Activated CD8-positive, alpha-beta memory T cell treated with anti-CD3 and anti-CD28 coated beads for 24 hours (primary cell): ENCODE data around the gene ENDOV.
A peak's percentile ranks its signal among the peaks of the same experiment; 100 is the strongest.

Experiments used
- DNase-seq: peaks from one replicate; pipeline ENCODE4 v3.0.0-alpha.2; 2020

Gene ENDOV

DNA sequence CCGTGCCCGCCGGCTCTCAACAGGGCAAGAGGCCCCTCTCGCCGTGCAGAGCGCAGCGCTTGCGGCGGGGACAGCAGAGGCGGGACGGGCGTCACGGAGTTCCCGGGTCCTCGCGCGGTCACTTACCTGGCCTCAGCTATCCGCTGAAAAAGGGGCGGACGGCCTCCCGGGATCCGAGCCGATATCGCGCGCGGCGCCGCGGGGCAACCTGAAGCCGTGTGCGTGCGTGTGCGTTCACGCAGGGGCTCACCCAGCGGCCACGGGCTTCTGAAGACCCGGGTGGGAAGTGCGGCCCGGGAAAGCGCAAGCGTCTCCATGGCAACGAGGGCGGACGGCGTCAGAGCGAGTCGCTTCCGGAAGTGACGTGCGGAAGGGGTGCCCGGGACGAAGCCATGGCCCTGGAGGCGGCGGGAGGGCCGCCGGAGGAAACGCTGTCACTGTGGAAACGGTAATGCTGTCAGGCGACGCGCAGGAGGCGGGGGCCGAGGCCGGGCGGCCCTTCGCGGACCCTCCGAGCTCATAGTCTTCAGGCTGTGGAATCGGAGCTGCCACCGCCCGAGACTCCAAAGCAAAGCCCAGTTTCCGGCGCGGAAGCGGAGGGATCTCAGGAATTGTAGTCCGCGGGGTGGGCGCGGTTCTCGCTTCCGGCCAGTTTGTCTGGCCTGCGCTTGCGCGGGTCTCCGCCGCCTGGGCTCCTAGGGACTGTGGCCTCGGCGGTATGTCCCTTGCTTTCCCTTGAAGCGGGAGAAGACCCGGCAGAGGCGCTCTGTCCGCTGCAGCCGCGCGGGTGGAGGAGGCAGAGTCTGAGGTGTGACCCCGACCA lies at the start of gene ENDOV:
Gene ENDOV, plus strand, starts transcription at position 365 of the 823 bp plus-strand sequence. Its CDS starts 28 bp downstream, at position 393.
- DNase-seq: peak; percentile 96

DNA sequence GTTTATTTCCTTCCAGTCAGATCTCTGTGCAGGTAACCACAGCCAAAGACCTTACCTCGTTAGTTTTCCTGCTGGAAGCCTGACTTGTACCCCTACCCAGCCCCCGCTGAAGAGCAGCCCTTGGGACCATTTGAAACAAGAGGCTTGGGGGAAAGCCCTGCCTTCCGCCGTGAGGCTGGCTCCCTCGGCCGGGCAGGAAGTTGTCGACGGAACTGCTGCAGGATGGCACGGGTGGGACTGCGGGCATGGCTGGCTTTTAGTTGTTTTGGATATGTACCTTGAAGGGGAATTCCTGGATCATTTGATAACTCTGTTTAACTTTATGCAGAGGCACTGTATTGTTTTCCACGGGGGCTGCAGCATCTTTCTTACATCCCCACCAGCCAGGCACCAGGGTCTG lies 49.0 kb upstream of the ENDOV start:
- no peak for DNase-seq

DNA sequence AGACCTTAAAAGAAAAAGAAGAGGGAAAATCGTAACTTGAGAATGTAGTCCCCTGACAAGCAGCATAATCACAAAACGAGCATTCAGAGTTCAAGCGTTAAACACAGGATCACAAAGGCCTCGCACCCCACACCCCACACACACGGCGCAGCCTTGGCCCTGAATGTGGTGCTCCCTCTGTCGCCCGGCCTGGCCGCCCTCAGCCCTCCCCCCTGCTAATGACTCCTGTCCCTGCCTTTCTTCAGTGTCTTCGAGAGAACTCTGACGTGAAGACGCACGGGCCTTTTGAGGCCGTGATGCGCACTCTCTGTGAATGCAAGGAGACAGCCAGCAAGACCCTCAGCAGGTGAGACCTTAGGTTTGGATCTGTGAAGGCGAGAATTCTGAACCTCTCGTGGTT lies 47.5 kb upstream of the ENDOV start:
- no peak for DNase-seq

DNA sequence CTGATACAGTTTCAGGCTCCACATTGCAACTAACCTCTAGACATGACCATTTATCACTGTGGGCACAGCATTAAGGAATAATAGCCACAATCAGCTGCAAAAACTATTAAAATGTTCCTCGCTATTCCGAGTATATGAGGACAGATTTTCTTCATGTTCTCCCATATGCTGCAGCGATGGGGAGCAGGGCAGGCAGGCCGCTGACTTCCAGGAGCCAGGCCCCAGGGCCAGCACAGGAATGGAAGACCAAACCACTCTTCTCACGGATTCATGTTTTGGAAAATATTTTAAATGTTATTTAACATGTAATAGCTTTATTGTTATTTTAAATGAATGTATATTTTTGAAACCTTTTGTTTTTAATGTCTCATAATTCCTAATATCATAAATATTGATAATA lies 43.8 kb upstream of the ENDOV start:
- no peak for DNase-seq

DNA sequence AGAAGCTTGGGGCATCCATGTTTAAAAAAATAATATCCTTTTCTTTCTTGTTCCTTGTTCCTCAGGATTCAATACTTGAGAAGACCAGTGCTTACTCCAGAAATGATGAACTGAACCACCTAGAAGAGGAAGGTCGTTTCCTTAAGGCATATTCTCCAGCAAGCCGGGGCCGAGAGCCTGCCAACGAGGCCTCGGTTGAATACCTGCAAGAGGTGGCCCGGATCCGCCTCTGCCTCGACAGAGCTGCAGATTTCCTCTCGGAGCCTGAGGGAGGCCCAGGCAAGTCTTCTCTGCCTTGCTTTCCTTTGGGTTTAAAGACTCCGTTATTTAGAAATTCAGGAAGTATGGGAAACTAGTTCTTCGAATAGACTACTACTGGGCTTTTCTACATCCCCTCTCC lies 42.5 kb upstream of the ENDOV start:
- no peak for DNase-seq

DNA sequence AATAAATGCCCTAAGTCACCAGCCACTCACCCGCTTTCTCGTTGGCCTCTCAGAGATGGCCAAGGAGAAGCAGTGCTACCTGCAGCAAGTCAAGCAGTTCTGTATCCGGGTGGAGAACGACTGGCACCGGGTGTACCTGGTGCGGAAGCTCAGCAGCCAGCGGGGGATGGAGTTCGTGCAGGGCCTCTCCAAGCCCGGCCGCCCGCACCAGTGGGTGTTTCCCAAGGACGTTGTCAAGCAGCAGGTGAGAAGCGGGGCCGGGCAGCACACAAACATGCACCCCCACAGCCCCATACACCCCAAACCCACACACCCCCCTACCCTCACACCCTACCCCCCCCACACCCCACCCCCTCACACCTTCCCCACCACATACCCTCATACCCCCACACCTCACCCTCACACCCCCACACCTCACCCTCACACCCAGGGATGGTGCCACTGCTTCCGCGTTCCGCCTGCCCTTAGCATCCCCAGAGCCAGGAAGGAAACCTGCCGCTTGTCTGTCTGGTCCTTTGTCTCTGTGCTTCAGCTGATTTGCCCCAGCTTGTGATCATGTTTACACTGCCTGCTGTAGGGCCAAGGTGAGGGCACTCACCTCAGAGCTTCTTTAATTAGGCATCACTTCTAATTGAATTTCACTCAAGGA lies 41.9 kb upstream of the ENDOV start:
- no peak for DNase-seq

DNA sequence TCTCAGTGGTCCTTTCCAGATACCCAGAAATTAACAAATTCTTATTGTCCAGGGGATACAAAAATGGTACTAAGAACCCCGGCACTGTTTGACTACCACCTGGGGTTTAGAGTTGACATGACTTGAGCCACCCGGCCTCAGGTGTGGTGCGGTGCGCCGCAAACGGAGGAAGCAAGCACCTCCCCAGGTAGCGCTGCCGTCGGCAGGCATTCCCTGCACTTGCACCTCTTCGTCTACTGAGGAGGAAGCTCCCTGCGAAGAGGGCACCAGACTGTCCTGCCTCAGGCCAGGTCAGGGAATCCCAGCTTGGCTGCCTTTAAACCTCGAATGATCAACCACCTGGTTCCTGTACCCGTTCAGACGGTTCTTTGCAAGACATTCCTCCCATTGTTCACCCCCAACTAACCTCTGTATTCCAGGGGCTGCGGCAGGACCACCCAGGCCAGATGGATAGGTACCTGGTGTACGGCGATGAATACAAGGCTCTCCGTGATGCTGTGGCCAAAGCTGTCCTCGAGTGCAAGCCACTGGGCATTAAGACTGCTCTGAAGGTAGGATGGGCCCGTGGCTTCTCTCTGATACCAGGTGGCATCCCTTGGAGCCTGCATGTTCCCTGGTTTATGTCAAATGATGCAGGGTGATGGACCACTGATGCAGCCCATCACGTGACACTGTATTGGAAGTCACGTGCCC lies 40.8 kb upstream of the ENDOV start:
- DNase-seq: no peak

DNA sequence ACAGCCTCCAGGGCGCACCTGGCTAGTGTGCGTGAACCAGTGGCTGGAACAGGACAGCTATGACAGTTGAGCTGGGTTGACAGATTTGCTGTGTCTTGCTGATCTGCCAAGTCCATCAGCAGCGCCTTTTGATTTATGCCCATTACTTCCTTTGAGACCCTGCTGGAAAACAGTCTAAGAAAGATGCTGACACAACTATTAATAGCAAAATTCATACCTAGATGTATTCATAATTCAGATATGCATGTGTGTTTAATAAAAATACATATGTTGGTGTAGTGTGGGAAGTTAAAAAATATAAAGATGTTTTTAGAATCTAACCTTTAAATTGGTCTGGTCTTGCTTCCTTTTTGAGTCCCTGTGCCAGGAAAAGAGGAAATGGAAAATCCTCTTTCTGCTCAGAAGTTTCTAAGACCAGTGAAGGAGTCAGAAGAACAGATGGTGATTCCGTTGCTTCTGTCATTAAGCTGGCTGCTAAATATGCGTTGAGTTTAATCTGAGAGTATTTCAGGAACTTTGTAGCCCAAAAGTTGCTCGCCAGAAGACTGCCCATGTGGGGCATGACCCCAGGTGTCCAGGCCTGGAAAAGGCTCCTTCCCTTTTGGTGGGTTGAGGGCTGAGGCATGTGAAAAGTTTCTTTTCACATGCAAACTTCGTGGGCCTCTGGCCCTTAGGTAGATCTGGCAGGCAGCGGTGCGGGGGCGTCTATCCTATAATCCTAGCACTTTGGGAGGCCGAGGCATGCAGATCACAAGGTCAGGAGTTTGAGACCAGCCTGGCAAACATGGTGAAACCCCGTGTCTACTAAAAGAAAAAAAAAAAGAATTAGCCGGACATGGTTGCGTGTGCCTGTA lies 40.0 kb upstream of the ENDOV start:
- no peak for DNase-seq

DNA sequence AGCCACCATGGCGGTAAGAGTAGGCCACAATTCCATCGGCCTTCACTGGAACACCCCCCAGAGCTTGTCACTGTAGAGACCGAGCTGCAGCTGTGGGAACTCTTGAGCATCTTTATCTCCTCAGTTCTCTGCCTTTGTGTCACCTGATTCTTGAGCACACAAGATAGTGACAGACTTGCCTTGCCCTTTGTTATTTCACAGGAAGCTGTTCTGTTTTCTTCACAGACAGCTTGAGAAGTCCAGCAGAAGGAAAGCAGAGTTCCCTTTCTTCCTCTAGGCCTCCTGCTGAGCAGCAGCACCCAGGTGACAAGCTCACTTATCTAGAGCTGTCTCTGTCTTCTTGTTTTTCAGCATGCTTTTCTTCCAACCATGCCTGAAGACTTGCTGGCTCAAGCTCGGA lies 38.4 kb upstream of the ENDOV start:
- no peak for DNase-seq

DNA sequence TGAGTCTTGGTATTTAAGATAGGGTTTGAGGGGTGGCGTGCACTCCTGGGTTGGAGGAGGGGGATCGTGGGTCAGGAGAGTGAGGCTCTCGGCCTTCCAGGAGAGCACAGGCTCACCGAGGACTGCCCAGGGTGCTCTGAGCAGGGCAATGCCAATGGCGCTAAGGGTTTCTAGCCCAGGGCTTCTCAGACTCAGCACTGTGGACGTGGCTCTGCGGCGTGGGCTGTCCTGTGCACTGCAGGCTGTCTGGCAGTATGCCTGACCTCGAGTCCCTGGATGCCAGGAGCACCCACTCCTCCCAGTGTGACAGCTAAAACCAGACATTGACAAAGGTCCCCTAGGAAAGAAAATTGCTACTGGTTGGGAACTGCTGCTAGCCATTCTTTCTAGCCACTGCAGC lies 37.2 kb upstream of the ENDOV start:
- no peak for DNase-seq

DNA sequence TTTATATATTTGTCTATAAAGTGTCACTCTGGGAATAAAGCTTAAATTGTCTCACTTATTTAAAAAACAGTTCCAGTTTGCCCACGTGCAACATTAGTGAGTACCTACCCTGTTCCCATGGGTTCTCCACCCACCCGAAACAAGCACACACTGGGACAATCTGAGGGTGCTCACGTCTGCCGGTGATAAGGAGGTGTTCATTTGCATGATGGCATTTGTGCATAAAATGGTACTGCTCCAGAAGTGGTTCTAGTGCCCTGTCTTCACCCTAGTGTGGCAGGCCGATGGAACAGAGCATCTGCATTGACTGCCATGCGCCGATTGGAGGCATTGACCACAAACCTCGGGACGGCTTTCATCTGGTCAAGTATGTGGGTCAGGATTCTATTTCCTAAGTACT lies 35.6 kb upstream of the ENDOV start:
- DNase-seq: no peak

DNA sequence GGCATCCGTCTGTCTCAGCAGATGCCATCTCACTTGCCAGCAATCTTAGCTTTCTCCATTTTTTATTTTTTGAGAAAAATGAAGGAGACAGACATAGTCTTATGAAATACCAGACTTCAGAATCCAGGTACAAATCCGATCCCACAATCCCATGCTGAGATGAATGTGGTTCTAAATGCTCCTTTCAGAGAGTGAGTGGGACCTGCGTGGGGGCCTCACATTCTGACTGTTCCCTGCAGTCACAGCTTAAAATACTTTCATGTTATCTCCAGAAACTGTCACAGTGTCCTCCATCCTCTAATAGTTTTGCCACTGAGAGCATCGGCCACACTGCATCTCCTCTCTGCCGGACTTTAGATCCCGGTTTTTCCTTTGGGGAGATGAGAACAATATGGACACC lies 34.9 kb upstream of the ENDOV start:
- DNase-seq: no peak

DNA sequence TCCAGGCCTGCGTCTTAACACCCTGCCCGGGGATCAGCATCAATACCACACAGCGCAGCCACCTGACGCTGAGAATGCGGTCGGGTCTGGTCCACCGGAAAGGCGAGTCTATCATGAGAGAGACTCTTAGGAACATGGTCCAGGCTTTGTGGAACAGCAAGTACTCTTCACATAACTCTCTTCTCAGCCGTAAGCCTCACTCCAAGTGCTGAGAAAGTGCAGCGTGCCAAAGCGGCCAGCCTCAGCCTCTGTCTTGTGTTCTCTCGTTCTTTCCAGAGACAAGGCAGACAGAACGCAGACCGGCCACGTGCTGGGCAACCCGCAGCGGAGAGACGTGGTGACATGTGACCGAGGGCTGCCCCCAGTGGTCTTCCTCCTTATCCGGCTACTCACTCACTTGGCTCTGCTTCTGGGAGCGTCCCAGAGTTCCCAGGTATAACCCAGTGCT lies 34.4 kb upstream of the ENDOV start:
- no peak for DNase-seq

DNA sequence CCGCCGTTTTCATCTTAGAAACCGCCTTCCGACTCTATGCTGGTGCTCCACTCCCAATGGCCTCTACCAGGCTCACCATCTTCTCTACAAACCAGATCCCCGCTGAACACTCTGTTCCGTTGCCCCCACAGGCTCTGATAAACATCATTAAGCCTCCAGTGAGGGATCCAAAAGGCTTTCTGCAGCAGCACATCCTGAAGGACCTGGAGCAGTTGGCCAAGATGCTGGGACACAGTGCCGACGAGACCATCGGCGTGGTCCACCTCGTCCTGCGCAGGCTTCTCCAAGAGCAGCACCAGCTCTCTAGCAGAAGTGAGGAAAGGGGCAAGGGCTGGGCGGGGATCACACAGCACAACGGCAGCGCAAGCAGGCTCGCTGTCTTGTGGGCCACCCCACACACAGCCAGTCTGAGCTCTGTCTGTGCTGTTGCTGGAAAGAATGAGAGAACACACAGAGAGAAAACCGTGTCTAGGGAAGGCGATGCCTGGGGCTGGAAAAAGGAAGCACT lies 33.5 kb upstream of the ENDOV start:
- no peak for DNase-seq

DNA sequence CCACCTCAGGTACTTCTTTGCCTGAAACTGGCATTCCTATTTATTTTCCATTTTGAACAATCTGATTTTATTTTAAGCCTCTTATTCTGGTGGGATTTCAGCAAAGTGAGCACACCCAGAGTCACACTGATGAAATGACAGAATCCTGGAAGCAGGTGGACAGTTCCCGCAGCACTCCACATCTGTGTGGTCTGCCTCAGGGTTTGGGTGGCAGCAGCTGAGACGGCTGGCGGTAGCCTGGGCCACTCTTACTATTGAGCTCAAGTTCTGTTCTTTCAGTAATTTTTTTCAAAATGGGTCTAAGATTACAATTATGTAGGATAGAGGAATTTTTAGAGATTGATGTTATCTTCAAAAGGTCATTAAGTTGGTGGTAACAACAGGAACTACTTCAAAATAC lies 32.5 kb upstream of the ENDOV start:
- DNase-seq: no peak

DNA sequence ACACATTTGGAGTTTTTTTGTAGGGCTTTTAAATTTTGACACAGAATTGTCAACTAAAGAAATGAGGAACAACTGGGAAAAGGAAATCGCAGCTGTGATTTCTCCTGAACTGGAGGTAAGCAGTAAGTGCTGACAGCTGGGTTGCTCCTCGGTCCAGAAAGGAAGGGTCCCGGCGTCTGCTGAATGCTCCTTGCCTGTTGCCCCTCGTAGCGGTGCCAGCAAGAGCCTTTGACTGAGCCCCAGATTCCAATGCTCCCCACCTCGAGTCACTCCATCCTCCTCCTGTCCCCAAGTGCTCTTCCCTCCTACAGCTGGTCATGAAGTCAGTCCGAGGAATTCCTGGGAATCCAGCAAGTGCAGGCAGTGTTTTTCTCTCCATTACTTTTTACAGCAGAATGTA lies 32.0 kb upstream of the ENDOV start:
- no peak for DNase-seq

DNA sequence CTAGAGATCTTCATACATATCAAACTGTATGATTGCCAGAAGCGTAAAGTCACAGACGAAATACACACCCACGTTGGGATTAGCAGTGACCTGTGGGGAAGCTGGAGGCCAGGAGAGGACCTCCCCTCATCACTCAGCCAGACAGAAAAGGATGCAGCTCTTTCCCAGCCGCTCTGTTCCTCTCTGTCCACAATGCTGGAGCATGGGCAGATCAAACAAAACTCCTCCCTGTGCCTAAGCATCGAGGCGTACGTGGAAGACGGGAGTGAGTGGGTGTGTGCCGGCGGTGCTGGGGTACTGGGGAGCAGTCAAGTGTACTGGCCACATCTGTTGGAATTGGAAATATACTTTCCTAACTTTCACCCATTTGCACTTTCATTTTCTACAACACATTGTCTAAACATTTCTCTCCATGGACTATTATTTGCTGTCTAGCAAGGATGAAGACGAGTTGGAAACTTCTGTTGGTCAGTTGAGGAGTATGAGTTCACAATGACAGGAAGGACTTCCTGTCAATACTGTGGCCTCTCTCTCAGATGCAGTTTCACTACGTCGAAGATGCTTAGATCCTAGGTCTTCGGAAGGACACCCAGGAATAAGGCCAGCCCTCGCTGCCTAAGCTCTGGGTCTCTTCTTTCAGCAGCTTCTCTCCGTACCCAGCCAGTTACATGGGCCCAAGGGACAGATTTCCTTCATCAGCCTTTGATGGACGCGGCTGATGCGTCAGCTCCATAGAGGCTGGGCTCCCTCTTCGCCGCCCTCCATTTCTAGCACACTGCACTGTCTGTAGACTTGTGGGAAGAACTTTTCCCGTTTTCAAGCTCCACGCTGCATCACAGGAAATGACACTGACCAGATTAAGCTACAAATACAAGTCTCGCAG lies 30.6 kb upstream of the ENDOV start:
- no peak for DNase-seq

DNA sequence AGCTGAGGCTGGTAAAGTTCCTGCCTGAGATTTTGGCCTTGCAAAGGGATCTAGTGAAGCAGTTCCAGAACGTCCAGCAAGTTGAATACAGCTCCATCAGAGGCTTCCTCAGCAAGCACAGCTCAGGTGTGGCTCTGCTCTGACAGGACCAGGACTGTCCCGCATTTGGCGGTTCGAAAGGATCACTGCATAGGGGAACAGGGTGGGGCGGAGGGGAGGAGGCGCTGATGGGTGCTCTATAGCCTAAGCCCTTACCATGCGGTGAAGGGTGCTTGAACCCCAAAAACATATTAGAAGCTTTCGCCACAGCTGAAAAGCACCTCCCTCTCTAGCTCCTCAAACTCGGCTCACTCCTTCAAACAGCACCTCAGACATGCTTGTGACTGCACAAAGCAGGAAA lies 29.9 kb upstream of the ENDOV start:
- DNase-seq: no peak

DNA sequence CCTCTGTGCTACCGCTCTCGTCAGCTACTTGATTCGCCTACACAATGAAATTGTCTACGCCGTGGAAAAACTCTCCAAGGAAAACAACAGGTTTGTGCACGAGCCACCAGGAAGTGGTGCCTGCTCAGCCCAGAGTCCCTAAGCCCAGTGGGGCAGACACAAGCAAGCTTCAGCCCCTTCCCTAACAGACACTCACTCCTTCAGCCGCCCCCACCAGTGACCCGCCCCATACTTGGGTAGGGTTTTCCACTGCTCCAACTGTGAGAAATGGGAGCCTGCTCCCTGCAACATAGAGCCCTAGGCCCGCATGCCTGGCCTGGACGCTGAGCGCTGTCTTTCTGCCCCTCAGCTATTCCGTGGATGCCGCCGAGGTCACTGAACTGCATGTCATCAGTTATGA lies 28.6 kb upstream of the ENDOV start:
- DNase-seq: no peak

DNA sequence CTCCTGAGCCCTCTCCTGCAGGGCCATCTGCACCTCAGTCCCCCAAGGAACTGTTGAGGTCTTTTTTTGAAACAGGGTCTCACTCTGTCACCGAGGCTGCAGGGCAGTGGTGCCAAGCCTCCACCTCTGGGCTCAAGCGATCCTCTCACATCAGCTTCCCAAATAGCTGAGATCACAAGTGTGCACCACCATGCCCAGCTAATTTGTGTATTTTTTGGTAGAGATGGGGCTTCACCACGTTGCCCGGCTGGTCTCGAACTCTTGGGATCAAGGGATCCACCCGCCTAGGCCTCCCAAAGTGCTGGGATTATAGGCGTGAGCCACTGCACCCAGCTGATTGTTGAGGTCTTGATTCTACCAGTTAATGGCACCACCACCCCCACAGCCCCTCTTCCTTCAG lies 27.9 kb upstream of the ENDOV start:
- DNase-seq: no peak

DNA sequence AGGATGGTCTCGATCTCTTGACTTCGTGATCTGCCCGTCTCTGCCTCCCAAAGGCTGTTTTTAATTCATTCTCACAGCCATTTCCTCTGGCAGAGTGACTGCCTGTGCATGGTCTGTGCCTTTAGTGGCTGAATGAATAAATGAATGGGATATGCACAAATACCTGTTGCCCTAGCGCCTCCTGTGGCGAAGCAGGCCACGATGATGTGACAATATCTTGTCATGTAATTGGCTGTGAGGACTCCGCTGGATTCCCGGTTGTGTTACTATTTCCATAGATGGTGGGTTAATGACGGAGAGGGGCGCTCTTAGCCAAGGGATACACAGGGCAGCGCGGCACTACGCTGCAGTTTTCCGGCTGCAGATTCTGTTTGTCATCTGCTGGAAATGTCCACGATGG lies 26.8 kb upstream of the ENDOV start:
- no peak for DNase-seq

DNA sequence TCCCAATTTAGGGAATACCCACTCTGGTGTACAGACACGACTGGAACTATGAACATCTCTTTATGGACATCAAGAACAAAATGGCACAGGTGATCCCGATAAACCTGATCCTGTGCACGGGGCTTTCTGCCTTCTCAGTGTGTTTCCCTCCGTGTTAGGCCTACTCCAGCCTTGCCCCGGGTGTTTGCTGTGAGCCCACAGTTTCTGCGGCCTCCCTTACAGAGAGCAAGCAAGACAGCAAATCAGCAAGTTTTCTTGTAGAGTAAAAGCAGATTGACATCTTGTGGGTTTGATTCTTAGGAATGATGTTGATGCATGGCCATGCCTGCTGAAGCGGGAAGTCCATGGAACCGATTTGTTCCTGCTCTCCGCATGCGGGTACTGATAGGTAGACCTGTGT lies 26.4 kb upstream of the ENDOV start:
- no peak for DNase-seq
